Endothelial cell of umbilical vein (primary cell): ENCODE results near the gene TAF4B. TPM values are rescaled to one million over a fixed set of nuclear protein-coding genes. Genes with fewer than 3 reads are reported as not detected.

Experiments
- BruUV-seq: library from RNA; stranded (reverse); fragments of 400-500 nt; replicated peaks from 2 replicates; lab custom pipeline; 2021; lab: Mats Ljungman, UMichigan
- CTCF ChIA-PET: fragments of 300-600, 350-600 bp; sonication (Branson Sonifier 250); formaldehyde crosslinking; loops from one replicate; lab custom pipeline; 2021; ENCODE audit warnings: antibody characterized with exemption, inconsistent platforms; lab: Charles Lee
- POLR2A ChIA-PET: fragments of 300-600, 350-600 bp; sonication (Branson Sonifier 250); formaldehyde crosslinking; loops from one replicate; lab custom pipeline; 2021; ENCODE audit warnings: antibody characterized with exemption, inconsistent platforms; lab: Charles Lee
- DNase-seq: peaks from one replicate; pipeline ENCODE4 v3.0.0-alpha.2; 2011; ENCODE audit warnings: low read depth, low spot score
- FAIRE-seq: peaks from 2 replicates; lab custom pipeline; 2011; peaks lifted over from hg19 to GRCh38; lab: Jason Lieb, UNC
- H2AFZ ChIP-seq: 2 replicates; pipeline ENCODE4 v1.6.0; 2012; ENCODE audit warnings: low read depth, low read length, control low read depth, inconsistent platforms
- H3K27ac ChIP-seq: 2 replicates; pipeline ENCODE4 v1.5.1; 2011; ENCODE audit warnings: low read depth, mild to moderate bottlenecking, control low read depth, low read length, moderate library complexity; ENCODE audit not compliant: insufficient read depth
- H3K27me3 ChIP-seq, 2 experiments: 2 replicates each; pipeline versions ENCODE4 v1.6.0 to v1.6.1; 2011; ENCODE audit warnings: low read length in 2 of 2, mixed read lengths in 1 of 2; ENCODE audit not compliant: control insufficient read depth in 2 of 2, insufficient read depth in 2 of 2
- H3K36me3 ChIP-seq, 2 experiments: 2 replicates in 1 of 2; 3 replicates in 1 of 2; pipeline ENCODE4 v1.5.1; 2011; ENCODE audit warnings: low read length in 2 of 2, mild to moderate bottlenecking in 1 of 2, moderate library complexity in 1 of 2; ENCODE audit not compliant: control insufficient read depth in 2 of 2, insufficient read depth in 2 of 2; ENCODE audit errors: extremely low read depth in 1 of 2
- H3K4me1 ChIP-seq: 3 replicates; pipeline ENCODE4 v1.5.1; 2011; ENCODE audit warnings: mild to moderate bottlenecking, low read length; ENCODE audit not compliant: control insufficient read depth, insufficient read depth; ENCODE audit errors: extremely low read depth
- H3K4me2 ChIP-seq: 2 replicates; pipeline ENCODE4 v1.6.1; 2011; ENCODE audit warnings: low read length, control low read depth, mixed read lengths; ENCODE audit not compliant: insufficient read depth
- H3K4me3 ChIP-seq, 3 experiments: fragments of 200-600 bp in 1 of 3; sonication (generic), shearing (Covaris generic) in 1 of 3; replicated peaks in 1 of 3; 2 replicates each; pipeline ENCODE4 v1.5.1; 2011 to 2016; ENCODE audit warnings: control low read depth in 3 of 3, low read length in 3 of 3, mild to moderate bottlenecking in 2 of 3, inconsistent platforms in 1 of 3, low read depth in 1 of 3, moderate library complexity in 1 of 3; ENCODE audit not compliant: insufficient read depth in 1 of 3
- H3K79me2 ChIP-seq: 2 replicates; pipeline ENCODE4 v1.6.0; 2012; ENCODE audit warnings: low read length, inconsistent platforms; ENCODE audit not compliant: control insufficient read depth, insufficient read depth
- H3K9ac ChIP-seq: replicated peaks from 2 replicates; pipeline ENCODE3; 2011; ENCODE audit warnings: low read length, control low read depth; ENCODE audit not compliant: insufficient read depth; ENCODE audit errors: extremely low read depth
- H3K9me1 ChIP-seq: replicated peaks from 3 replicates; pipeline ENCODE4 v1.6.0; 2011; ENCODE audit warnings: mild to moderate bottlenecking, low read length; ENCODE audit not compliant: control insufficient read depth, insufficient read depth; ENCODE audit errors: extremely low read depth
- H3K9me3 ChIP-seq: replicated peaks from 2 replicates; pipeline ENCODE4 v1.5.1; 2012; ENCODE audit warnings: low read length, inconsistent platforms; ENCODE audit not compliant: control insufficient read depth, insufficient read depth
- H4K20me1 ChIP-seq: replicated peaks from 2 replicates; pipeline ENCODE3; 2011; ENCODE audit warnings: mild to moderate bottlenecking, low read length; ENCODE audit not compliant: control insufficient read depth, insufficient read depth; ENCODE audit errors: extremely low read depth
- EZH2 ChIP-seq: IDR thresholded peaks from 2 replicates; pipeline ENCODE4 v1.6.1; 2012; ENCODE audit warnings: borderline replicate concordance, low read depth, mild to moderate bottlenecking, moderate library complexity, low read length, inconsistent platforms; ENCODE audit not compliant: severe bottlenecking
- FOS ChIP-seq: IDR thresholded peaks from 2 replicates; pipeline ENCODE4 v1.6.1; 2011; ENCODE audit warnings: mild to moderate bottlenecking, low read length, moderate library complexity, borderline replicate concordance; ENCODE audit not compliant: insufficient read depth
- GATA2 ChIP-seq: IDR thresholded peaks from 2 replicates; pipeline ENCODE4 v1.7.0; 2011; ENCODE audit warnings: low read depth, mild to moderate bottlenecking, moderate library complexity, mixed read lengths, low read length; ENCODE audit not compliant: insufficient read length, insufficient read depth
- JUN ChIP-seq: IDR thresholded peaks from 2 replicates; pipeline ENCODE4 v1.6.1; 2011; ENCODE audit warnings: borderline replicate concordance, low read depth; ENCODE audit not compliant: insufficient read length, insufficient read depth
- MYC ChIP-seq: IDR thresholded peaks from one replicate; pipeline ENCODE4 v1.6.1; 2011; ENCODE audit warnings: mild to moderate bottlenecking, low read depth, low read length
- POLR2A ChIP-seq: IDR thresholded peaks from 2 replicates; pipeline ENCODE4 v1.6.1; 2012; ENCODE audit warnings: low read depth, mild to moderate bottlenecking, control low read depth, low read length
- POLR2AphosphoS5 ChIP-seq: IDR thresholded peaks from 2 replicates; pipeline ENCODE4 v1.6.1; 2012; ENCODE audit warnings: low read depth, mild to moderate bottlenecking, control low read depth, low read length, moderate library complexity; ENCODE audit not compliant: insufficient read depth
- dilution Hi-C: fragments of 300-500 bp; cut with MboI; formaldehyde crosslinking; loops from one replicate; pipeline ENCODE4 v1.15.0; 2019; ENCODE audit warnings: low sequenced_read_pairs; ENCODE audit not compliant: extremely low pct_ligation_motif_present
- intact Hi-C: fragments of 100-400 bp; cut with micrococcal nuclease; formaldehyde crosslinking; loops from one replicate; pipeline ENCODE4 v1.10.0; 2022
- polyA plus RNA-seq, 4 experiments: library from polyadenylated mRNA; depleted of rRNA in 3 of 4; stranded (reverse) in 3 of 4; unstranded in 1 of 4; fragments of >200 nt; gene quantifications; 2 replicates each; pipeline versions ENCODE4 v1.2.1 to v1.2.3, GENCODE V29; 2011 to 2012; ENCODE audit warnings: missing spikeins in 1 of 4
- total RNA-seq: library from RNA; stranded (reverse); gene quantifications from 2 replicates; pipeline ENCODE4 v1.2.3, GENCODE V29; 2021
- TF ChIP-seq, protein P1 (sequence below): IDR thresholded peaks from 2 replicates; pipeline ENCODE4 v1.6.1; 2011; ENCODE audit not compliant: insufficient read depth, insufficient read length
- TF ChIP-seq, protein P2 (sequence below), 2 donors: IDR thresholded peaks; 1 replicate in 1 of 2; 2 replicates in 1 of 2; pipeline ENCODE4 v1.5.1; 2011; ENCODE audit warnings: low read length in 2 of 2, mild to moderate bottlenecking in 2 of 2, moderate library complexity in 2 of 2, control low read depth in 1 of 2, inconsistent platforms in 1 of 2, low read depth in 1 of 2; ENCODE audit not compliant: insufficient read depth in 1 of 2; ENCODE audit errors: extremely low read depth in 1 of 2

Gene TAF4B
- total and polyA plus RNA-seq, 2 donors (not counting 3 experiments of a cell fraction or from before 2014, with no cell fraction given), result 0.47 to 2.0 TPM

DNA sequence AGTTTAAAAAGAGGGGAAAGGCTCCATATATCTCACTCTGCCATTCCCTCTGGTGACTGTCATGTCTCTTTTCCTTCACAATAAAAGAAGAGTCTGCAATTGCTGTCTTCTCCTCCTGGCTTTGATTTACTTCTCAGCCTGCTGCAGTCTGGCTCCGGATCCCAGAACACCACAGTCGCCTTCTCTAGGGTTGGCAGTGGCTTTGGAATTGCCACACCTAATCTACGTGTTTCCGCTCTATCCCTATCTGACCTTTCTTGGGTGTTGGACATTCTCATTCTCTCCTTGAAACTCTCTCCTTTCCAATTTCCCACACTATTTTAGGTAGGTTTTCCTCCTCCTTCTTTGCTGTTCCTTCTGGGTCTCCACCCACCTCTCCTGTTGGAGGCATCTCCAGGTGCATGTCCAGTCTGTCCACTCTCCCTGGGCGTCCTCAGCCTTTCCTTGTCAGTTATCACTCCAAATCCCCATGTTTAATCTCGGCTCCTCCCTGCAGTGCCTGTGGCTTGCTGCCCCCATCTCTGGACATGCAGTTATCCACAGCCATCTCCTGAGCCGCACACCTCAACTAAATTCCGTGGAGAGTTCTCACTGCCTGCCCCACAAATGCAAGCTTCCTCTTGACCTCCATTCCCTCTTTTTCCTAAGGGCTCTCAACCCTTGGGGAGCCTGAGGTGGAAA, 209.3 kb downstream of the TAF4B start:
- Histone ChIP-seq H4K20me1 (no peaks in the 10 kb centered on the region), H3K27ac (no peak overlapping the region), H3K4me1 (no peaks in the 10 kb centered on the region), H3K79me2 (no peaks in the 10 kb centered on the region), H3K4me2 (no peak overlapping the region), H3K9me1 (no peaks in the 10 kb centered on the region), H3K9me3 (no peaks in the 10 kb centered on the region), H3K27me3 (peaks cover 11 to 14% of the 10 kb centered on the region in 2 experiments), H2AFZ (no peak overlapping the region), H3K9ac (no peak overlapping the region), H3K4me3 (no peak overlapping the region), H3K36me3 (no peaks in the 10 kb centered on the region)
- POLR2A ChIA-PET, result no interaction called here
- TF ChIP-seq, protein P1, sequence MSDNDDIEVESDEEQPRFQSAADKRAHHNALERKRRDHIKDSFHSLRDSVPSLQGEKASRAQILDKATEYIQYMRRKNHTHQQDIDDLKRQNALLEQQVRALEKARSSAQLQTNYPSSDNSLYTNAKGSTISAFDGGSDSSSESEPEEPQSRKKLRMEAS, result no peak
- TF ChIP-seq POLR2AphosphoS5, result no peak
- no peak for TF ChIP-seq FOS
- no peak for TF ChIP-seq POLR2A
- TF ChIP-seq GATA2, result no peak
- TF ChIP-seq, protein P2, sequence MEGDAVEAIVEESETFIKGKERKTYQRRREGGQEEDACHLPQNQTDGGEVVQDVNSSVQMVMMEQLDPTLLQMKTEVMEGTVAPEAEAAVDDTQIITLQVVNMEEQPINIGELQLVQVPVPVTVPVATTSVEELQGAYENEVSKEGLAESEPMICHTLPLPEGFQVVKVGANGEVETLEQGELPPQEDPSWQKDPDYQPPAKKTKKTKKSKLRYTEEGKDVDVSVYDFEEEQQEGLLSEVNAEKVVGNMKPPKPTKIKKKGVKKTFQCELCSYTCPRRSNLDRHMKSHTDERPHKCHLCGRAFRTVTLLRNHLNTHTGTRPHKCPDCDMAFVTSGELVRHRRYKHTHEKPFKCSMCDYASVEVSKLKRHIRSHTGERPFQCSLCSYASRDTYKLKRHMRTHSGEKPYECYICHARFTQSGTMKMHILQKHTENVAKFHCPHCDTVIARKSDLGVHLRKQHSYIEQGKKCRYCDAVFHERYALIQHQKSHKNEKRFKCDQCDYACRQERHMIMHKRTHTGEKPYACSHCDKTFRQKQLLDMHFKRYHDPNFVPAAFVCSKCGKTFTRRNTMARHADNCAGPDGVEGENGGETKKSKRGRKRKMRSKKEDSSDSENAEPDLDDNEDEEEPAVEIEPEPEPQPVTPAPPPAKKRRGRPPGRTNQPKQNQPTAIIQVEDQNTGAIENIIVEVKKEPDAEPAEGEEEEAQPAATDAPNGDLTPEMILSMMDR (IDR thresholded peaks at IDR 0.05; ENCODE audit: extremely low read depth in 1 of 2, insufficient read depth in 1 of 2, low read depth in 1 of 2, low read length in 2 of 2), result no peak
- TF ChIP-seq MYC, result no peak
- TF ChIP-seq EZH2, result no peak
- TF ChIP-seq JUN, result no peak
- no TSS peak for BruUV-seq
- CTCF ChIA-PET, result no interaction called here
- FAIRE-seq (no peak), DNase-seq (no peak)
- intact Hi-C loops, result no loop called here
- dilution Hi-C loops, result no loop called here
